Glomerular visceral epithelial cell (primary cell): ENCODE measurements around the gene SMC1B.
"Not testable (repeated sequence)": the region's sequence is repeated elsewhere in the genome, so short reads cannot be mapped to it uniquely, and the experiment has no call there.

Experiments
- DNase-seq: peaks from one replicate; pipeline ENCODE4 v3.0.0-alpha.2; 2016; ENCODE audit errors: extremely low spot score

The SMC1B gene

DNA sequence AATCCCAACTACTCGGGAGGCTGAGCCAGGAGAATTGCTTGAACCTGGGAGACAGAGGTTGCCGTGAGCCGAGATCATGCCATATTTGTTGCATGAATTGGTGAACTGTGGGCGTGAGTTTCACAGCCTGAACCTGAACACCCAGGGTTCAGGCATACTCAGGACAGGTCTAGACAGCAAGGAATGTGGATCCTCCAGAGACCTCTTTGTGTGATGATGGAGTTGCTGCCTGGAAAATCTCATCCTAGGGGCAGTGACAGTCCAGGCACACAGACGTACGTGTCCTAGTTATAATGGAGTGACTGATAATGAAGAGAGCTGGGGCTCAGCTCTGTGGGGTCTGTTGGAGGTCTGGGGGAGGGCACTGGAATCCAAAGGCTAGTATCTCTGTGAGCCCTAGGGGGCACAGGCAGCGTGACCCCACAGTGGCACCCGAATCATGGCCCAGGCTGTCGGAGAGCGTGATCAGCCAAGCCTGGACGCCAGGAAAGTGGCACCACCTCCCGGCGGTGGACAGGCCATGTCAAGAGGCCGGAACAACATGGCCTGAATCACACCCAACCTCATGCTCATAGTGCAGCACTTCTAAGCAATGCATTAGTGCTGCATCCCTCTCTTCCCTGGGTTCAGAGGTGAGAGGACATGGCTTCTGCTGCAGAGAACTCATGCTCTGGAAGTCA, 31.8 kb upstream of the SMC1B start:
- no peak for DNase-seq

DNA sequence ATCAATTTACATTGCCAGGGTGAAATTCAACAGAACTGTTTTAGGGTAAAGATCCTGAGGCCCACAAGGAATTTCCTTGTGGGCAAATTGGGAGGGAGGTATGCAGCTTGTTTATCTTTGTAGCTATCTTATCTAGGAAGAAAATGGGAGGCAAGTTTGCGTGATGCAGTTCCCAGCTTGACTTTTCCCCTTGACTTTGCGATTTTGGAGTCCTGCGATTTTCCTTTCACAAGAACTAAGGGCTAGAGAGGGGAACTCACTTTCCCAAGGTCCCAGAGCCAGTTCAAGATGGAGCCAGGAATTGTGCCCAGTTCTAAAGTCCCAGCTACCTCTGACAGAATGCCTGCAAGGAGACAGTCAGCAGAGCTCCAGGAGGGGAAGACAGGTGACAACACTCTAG, 30.8 kb upstream of the SMC1B start:
- DNase-seq: no peak

GRCh38 chr22:45442116-45442515, 28.7 kb upstream of the SMC1B start:
- DNase-seq: no peak

DNA sequence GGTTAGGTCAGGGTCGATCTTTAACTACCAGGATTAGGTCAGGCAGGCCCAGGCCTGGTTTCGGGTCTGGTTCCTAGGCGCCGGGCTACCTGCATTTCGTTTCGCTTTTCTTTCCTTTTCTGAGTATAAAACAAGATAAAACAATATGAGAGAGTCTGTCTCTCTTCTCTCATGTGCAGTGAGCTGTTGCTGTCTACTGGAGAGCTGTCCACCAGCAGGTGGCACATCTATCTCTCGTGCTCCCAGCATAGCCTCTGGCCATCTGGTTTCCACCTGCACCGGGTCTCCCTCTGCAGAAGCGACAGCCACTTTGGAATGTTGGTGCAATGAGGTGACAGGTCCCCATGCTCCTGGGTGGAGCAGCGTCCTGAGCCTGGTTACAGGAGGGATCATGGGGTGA, 27.7 kb upstream of the SMC1B start:
- DNase-seq: peak; percentile 51

DNA sequence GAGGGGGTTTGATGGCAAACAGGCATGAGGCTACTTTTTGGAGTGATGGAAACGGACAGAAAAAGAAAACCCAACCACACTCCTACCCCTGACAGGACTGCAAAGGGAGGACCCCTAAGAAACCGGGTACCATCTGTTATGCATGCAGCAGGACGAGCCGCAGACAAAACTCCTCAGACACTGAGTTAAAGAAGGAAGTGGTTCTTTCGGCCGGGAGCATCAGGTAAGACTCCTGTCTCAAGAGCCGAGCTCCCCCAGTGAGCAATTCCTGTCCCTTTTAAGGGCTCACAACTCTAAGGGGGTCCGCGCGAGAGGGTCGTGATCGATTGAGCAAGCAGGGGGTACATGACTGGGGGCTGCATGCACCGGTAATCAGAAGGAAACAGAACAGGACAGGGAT, 27.3 kb upstream of the SMC1B start:
- DNase-seq: not testable (repeated sequence)

DNA sequence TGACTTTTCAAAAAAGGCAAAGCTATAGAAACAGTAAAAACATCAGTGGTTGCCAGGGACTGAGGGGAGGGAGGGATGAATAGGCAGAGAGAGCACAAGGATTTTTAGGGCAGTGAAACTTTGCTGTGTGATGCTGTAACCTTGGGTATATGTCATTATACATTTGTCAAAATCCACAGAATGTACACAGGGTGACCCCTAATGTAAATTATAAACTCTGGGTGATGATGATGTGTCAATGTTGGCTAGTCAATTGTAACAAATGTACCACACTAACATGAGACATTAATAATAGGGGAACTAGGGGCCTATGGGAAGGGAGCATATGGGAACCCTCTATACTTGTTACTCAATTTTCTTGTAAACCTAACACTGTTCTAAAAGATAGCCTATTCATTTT, 24.9 kb upstream of the SMC1B start:
- DNase-seq: no peak

DNA sequence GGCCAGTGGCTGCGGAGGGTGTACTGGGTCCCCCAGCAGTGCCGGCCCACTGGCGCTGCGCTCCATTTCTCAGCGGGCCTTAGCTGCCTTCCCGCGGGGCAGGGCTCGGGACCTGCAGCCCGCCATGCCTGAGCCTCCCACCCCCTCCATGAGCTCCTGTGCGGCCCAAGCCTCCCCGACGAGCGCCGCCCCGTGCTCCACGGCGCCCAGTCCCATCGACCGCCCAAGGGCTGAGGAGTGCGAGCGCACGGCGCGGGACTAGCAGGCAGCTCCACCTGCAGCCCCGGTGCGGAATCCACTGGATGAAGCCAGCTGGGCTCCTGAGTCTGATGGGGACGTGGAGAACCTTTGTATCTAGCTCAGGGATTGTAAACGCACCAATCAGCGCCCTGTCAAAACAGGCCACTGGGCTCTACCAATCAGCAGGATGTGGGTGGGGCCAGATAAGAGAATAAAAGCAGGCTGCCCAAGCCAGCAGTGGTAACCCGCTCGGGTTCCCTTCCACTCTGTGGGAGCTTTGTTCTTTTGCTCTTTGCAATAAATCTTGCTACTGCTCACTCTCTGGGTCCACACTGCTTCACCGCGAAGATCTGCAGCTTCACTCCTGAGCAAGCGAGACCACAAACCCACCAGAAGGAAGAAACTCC, 23.6 kb upstream of the SMC1B start:
- not testable (repeated sequence) for DNase-seq

- peak; percentile 81 for DNase-seq
These were observed 22.2 kb upstream of the SMC1B start for GRCh38 chr22:45435544-45436139.

GRCh38 chr22:45434981-45435380, 21.6 kb upstream of the SMC1B start:
- DNase-seq: no peak

DNA sequence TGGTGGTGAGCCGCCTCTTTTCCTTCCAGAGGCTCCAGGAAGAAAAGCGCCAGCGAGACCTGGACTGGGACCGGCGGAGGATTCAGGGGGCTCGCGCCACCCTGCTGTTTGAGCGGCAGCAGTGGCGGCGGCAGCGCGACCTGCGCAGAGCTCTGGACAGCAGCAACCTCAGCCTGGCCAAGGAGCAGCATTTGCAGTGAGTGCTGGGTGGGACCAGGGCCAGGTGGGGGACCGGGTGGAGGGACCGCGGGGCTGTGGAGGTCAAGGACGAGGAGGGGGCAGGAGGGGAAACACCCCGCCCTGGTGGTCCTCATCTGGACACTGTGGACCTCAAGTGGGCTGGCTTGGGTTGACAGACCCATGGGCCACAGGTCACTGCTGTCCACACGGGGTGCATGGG, 17.5 kb upstream of the SMC1B start:
- DNase-seq: no peak

DNA sequence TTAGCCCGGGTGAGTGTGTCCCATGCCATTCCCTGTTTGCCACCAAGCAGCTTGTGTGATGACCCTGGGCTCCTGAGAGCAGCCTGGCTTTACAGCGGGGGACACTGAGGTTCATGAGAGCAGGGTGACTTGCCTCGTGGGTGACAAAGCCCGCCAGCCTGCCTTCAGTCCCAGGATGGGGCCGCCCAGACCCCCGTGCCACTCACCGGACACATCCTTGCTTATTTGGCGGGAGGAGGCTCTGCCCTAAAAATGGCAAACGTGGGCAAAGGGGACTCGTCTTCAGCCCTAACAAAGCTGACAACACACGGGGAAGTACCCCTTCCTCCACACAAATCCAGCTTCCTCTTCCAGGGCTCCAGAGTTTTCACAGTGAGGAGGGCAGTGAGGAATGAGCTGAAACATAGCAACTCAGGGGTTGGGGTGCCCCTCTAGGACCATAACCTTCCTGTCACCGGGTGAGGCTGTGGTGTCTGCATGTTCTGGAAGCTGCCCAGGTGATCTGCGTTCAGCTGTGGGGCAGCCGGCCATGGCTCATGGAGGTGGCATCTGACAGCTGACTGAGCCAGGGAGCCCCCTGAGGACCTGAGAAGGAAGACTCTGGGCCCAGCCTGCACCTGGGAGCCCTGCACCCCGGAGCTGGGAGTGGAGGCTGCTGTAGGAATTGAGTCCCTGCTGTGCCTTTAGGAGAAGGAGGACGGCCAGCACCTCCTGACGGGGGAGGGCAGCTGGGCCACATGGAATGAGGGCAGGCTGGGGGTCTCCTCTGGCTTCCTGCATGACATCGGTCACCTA, 16.8 kb upstream of the SMC1B start:
- no peak for DNase-seq

GRCh38 chr22:45429424-45429823, 16.0 kb upstream of the SMC1B start:
- no peak for DNase-seq

DNA sequence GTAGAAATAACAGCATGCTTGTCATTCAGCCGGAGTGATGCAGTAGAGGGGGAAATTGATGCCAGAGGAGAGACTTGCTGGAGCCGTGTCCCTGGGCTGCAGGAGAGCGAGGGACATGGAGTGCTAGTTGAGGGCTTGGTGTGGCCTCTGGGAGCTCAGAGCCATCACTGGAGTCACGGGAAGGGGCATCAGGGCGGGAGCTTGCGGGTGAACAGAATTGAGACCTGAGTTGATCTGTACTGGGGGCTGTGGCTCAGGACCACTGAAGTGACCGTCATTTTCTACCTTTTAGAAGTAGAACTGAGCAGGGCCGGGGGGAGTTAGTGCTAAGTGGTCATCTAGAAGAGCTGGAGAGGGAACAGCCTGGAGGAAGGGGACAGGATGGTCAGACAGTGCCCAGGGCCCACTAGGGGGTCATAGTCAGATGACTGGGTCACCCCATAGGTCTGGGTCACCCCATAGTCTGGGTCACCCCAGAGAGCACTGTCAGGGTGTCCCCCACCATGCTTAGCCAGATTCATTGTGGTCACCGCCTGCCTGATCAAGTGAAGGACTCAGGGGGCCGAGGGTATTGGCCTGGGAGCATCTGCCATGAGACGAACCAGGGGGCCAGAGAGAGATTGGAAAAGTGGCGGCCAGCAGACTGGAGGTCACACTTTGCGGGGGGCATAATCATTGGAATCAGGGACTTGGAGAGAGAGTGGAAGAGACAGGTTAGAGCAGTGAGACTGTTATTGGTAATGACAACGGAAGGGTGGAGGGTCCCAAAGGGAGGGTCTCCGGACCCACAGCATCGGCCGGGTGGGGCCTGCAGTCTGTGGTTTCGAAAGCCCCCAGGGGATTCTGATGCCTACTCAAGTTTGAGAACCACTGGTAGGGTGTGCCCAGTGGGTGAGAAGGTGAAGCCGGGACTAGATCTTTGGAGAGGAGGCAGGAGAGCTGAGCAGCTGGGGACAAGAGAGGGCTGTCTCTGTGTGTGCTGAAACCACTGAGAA, 15.3 kb upstream of the SMC1B start:
- no peak for DNase-seq

GRCh38 chr22:45427114-45427513, 13.7 kb upstream of the SMC1B start:
- no peak for DNase-seq

- DNase-seq: no peak
These were observed 13.0 kb upstream of the SMC1B start for GRCh38 chr22:45426387-45426786.

- DNase-seq: no peak
These were observed 12.3 kb upstream of the SMC1B start for GRCh38 chr22:45425531-45426265.

DNA sequence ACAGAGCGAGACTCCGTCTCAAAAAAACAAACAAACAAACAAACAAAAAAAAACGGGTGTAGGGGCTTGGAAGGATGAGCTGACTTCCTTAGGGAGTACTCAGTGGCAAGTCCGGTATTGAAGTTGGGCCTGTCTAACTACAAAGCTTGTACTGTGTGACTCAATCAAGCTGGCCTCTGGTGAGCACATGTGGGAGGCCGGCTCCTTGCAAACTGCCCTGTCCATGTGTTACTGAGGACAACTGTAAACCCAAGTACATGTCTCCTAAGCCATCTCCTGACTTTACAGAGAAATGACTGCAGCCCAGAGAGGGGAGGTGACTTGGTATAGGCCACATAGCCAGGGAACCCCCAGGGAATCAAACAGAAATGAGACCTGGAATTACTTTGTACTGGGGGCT, 11.7 kb upstream of the SMC1B start:
- no peak for DNase-seq

DNA sequence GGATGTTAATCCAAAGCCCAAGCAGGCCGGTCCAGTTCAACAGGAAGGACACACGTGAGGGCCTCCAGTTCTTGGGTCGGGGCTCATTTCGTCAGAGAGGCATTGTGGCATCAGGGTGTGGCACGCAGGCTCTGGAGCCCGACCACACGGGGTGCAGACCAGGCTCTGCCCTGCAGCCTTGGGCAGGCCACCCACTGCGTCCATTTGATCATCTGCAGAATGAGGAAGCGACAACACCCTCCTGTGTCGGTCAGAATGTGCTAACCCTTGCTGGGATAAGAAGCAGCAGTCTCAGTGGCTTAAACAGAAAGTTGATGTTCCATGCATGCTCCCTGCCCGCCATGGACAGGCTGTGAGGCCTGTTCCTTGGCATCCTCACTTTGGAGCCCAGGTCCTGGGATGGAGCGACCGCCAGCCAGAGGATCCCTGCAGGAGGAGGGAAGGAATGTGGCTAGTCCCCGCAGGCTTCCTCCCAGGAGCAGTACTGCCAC, 10.9 kb upstream of the SMC1B start:
- DNase-seq: no peak

DNA sequence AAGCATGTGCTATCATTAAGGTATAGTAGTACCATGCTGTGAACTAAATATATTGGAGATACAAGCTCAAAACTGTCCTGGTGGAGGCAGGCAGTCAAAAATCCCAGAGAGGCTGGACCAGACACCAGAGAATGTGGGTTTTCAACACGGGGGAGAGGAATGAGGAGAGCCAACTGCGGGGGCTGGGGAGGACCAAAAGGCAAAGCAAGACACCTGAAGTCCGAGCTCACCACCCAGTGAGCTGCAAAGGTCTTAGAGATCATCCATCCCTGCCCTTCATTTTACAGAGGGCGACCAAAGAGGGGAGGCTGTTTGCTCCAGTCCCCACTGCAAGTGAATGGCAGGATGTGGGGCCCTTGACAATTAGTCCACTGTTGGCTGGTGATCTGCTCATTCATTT, 10.1 kb upstream of the SMC1B start:
- DNase-seq: no peak

DNA sequence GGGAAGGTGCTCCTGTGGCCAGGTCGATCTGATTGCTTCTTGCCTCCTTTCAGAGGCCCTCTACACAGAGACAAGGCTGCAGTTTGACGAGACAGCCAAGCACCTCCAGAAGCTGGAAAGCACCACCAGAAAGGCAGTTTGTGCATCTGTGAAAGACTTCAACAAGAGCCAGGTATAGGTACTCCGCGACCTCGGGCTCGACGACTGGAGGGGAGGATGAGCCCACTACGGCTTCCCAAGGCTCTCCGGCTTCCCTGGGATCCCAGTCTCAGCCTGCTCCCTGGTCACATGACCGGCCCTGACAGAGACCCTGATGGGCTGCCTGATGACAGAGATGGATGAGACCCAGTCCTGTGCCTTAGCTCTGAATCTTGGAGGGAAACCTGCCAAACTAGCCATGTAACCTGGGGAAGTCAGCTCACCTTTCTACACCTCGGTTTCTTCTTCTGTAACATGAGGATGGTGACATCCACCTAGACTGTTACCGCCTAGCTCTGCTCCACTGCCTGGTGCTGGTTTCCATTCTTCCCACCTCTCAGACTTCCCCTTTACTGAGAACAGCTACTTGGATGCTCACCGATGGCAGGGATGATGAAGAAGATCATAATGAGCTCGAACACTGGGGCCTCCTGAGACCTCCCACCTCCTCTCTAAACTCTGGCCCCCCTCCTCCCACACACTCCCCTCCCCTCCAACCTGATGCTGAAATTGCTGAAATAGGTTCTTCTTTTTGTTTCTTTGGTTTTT, 9.0 kb upstream of the SMC1B start:
- no peak for DNase-seq
